GM21367 (cell line): ENCODE measurements around the gene SLC52A1.

Experiments used
- ATAC-seq: cut with Tn5 transposase; IDR thresholded peaks from one replicate; pipeline ENCODE4 v1.9.1; 2021; ENCODE audit not compliant: unreplicated experiment

The SLC52A1 gene

GRCh38 chr17:4994081-4994595 is 41.1 kb downstream of the SLC52A1 start:
- ATAC-seq, result no peak

- ATAC-seq, result no peak
These were observed 47.3 kb downstream of the SLC52A1 start for GRCh38 chr17:4987767-4988567.

GRCh38 chr17:4986951-4987766 is 48.1 kb downstream of the SLC52A1 start, which contains the start of gene CAMTA2:
Gene CAMTA2 (minus strand): TSS chr17:4987675. CDS start chr17:4986222, 1,453 bp downstream.
- ATAC-seq, result peak; percentile 60

GRCh38 chr17:4986403-4986802 is 48.8 kb downstream of the SLC52A1 start:
- no peak for ATAC-seq
